Sigmoid colon (tissue), 4 donors: ENCODE results near the gene ARHGAP15.

Experiments
- EP300 ChIP-seq, 4 donors: sonication (generic); formaldehyde crosslinking; IDR thresholded peaks; one replicate each; pipeline ENCODE4 v1.6.1; 2017; ENCODE audit warnings: antibody characterized with exemption in 4 of 4
- POLR2A ChIP-seq, 2 donors: fragments of 450-650 bp; IDR thresholded peaks; one replicate each; pipeline ENCODE4 v1.6.1; 2016; ENCODE audit warnings: antibody characterized with exemption in 2 of 2, mild to moderate bottlenecking in 2 of 2, moderate library complexity in 2 of 2
- POLR2AphosphoS5 ChIP-seq, 4 donors: sonication (generic); formaldehyde crosslinking; IDR thresholded peaks; one replicate each; pipeline ENCODE4 v1.6.1; 2017; ENCODE audit warnings: antibody characterized with exemption in 4 of 4
- TF ChIP-seq, protein P1 (sequence below), 4 experiments: fragments of 450-650 bp in 3 of 4; fragments of 200-600 bp in 1 of 4; IDR thresholded peaks; one replicate each; pipeline ENCODE4 v1.5.1; 2016 to 2019; ENCODE audit warnings: antibody characterized with exemption in 4 of 4, mild to moderate bottlenecking in 3 of 4, moderate library complexity in 2 of 4

DNA sequence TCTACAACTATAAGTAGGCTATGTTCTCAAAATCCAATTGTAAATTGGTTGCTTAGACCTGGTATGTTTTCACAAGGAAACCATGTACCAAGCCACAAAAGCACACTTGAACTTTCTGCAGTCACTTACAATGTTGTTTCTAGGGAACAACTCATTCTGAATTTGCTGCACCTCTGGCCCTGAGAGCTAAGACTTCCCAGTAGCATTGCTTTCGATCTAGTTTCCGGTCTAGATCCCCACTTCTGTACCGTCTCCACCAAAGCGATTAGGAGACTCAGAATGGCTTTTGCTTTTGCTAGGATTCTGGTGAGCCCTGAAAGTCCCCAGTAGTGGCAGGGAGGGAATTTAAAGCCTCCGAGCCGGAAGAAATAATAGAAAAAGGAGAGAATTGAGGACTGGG, 313.0 kb downstream of the ARHGAP15 start:
- TF ChIP-seq, protein P1, sequence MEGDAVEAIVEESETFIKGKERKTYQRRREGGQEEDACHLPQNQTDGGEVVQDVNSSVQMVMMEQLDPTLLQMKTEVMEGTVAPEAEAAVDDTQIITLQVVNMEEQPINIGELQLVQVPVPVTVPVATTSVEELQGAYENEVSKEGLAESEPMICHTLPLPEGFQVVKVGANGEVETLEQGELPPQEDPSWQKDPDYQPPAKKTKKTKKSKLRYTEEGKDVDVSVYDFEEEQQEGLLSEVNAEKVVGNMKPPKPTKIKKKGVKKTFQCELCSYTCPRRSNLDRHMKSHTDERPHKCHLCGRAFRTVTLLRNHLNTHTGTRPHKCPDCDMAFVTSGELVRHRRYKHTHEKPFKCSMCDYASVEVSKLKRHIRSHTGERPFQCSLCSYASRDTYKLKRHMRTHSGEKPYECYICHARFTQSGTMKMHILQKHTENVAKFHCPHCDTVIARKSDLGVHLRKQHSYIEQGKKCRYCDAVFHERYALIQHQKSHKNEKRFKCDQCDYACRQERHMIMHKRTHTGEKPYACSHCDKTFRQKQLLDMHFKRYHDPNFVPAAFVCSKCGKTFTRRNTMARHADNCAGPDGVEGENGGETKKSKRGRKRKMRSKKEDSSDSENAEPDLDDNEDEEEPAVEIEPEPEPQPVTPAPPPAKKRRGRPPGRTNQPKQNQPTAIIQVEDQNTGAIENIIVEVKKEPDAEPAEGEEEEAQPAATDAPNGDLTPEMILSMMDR (IDR thresholded peaks at IDR 0.05), result no peak
- no peak for TF ChIP-seq POLR2A (IDR thresholded peaks at IDR 0.05)
- no peak for TF ChIP-seq POLR2AphosphoS5 (IDR thresholded peaks at IDR 0.05)
- TF ChIP-seq EP300 (IDR thresholded peaks at IDR 0.05), result no peak
